HCT116 (cell line): ENCODE measurements around the gene CDAN1.

Experiments
- ATF3 ChIP-seq: IDR thresholded peaks from 2 replicates; pipeline ENCODE4 v1.6.1; 2012
- CEBPB ChIP-seq: IDR thresholded peaks from 2 replicates; pipeline ENCODE4 v1.6.1; 2012; ENCODE audit warnings: low read depth
- CTCF ChIP-seq, 3 experiments: fragments of 200-600 bp in 1 of 3; sonication (generic) in 1 of 3; IDR thresholded peaks in 2 of 3; conservative IDR thresholded peaks in 1 of 3; 2 replicates each; pipeline ENCODE4 v1.5.1; 2012 to 2017; ENCODE audit warnings: low read depth in 2 of 3, low read length in 2 of 3, antibody characterized with exemption in 1 of 3, borderline replicate concordance in 1 of 3, control low read depth in 1 of 3, mild to moderate bottlenecking in 1 of 3, mixed read lengths in 1 of 3, mixed run types in 1 of 3, moderate library complexity in 1 of 3; ENCODE audit not compliant: insufficient read depth in 1 of 3
- EGR1 ChIP-seq: IDR thresholded peaks from 2 replicates; pipeline ENCODE4 v1.6.1; 2012; ENCODE audit warnings: low read depth
- EZH2 ChIP-seq: fragments of 200-600 bp; sonication (generic); IDR thresholded peaks from 2 replicates; pipeline ENCODE4 v1.6.1; 2017; ENCODE audit warnings: antibody characterized with exemption, mixed run types
- EZH2phosphoT487 ChIP-seq: fragments of 200-600 bp; IDR thresholded peaks from 2 replicates; pipeline ENCODE4 v1.6.1; 2018; ENCODE audit warnings: antibody characterized with exemption, borderline replicate concordance
- MAX ChIP-seq: IDR thresholded peaks from 2 replicates; pipeline ENCODE4 v1.6.1; 2012
- POLR2A ChIP-seq: IDR thresholded peaks from 2 replicates; pipeline ENCODE4 v1.7.0; 2011; ENCODE audit warnings: borderline replicate concordance; ENCODE audit not compliant: insufficient read depth, insufficient read length; ENCODE audit errors: extremely low read depth
- REST ChIP-seq: IDR thresholded peaks from 2 replicates; pipeline ENCODE4 v1.6.1; 2012; ENCODE audit warnings: low read depth
- YY1 ChIP-seq: IDR thresholded peaks from 2 replicates; pipeline ENCODE4 v1.6.1; 2011; ENCODE audit warnings: low read length, low read depth, moderate library complexity, mild to moderate bottlenecking; ENCODE audit not compliant: insufficient replicate concordance; ENCODE audit errors: extremely low read depth
- ZFX ChIP-seq: fragments of 450-650 bp; IDR thresholded peaks from 2 replicates; pipeline ENCODE4 v1.6.1; 2017

- TF ChIP-seq POLR2A (no peak), CTCF (IDR thresholded peaks at IDR 0.05 in 2 of 3, conservative IDR thresholded peaks at IDR 0.05 in 1 of 3; ENCODE audit: borderline replicate concordance in 1 of 3, insufficient read depth in 1 of 3, low read depth in 2 of 3, low read length in 2 of 3) (no peak), EGR1 (no peak), EZH2 (no peak), YY1 (no peak), REST (no peak), ZFX (no peak), ATF3 (no peak), MAX (no peak), EZH2phosphoT487 (no peak), CEBPB (no peak)
Observed at GRCh38 chr15:42707873-42708544, 28.9 kb downstream of the CDAN1 start.
